A549 (cell line): ENCODE results near the gene KPNA6. TPM values are rescaled to one million over a fixed set of nuclear protein-coding genes. Genes with fewer than 3 reads are reported as not detected.
A peak's percentile ranks its signal among the peaks of the same experiment; 100 is the strongest.
"Not testable (repeated sequence)": the region's sequence is repeated elsewhere in the genome, so short reads cannot be mapped to it uniquely, and the experiment has no call there.

ENCODE experiments used
- ATAC-seq, 2 experiments: fragments of 200-7000 bp in 1 of 2; fragments of >200 bp in 1 of 2; cut with Nextera tagmentation in 1 of 2; cut with Tn5 transposase in 1 of 2; 3 replicates each; pipeline versions ENCODE4 v1.8.0 to v1.9.1; 2018 to 2020; ENCODE audit warnings: mild to moderate bottlenecking in 1 of 2, moderate library complexity in 1 of 2
- CTCF ChIA-PET: fragments of 300-600 bp; sonication (Branson Sonifier 250); formaldehyde crosslinking; extraction: SDS; loops from one replicate; lab custom pipeline; 2021; ENCODE audit warnings: antibody characterized with exemption, inconsistent platforms; lab: Yijun Ruan, JAX
- POLR2A ChIA-PET: fragments of 350-600 bp; formaldehyde crosslinking; extraction: SDS; loops from one replicate; lab custom pipeline; 2021; ENCODE audit warnings: antibody characterized with exemption, inconsistent platforms; lab: Yijun Ruan, JAX
- DNase-seq, 2 experiments: peaks; one replicate each; pipeline versions ENCODE4 v3.0.0 to v3.0.0-alpha.2; 2011 to 2016; ENCODE audit warnings: low read depth in 1 of 2, low spot score in 1 of 2
- FAIRE-seq: peaks from 2 replicates; lab custom pipeline; 2011; peaks lifted over from hg19 to GRCh38; lab: Jason Lieb, UNC
- H3K27ac ChIP-seq, 2 experiments: fragments of >200 bp; sonication (Bioruptor Twin); formaldehyde crosslinking; 3 replicates each; pipeline ENCODE4 v1.5.1; 2016 to 2017
- H3K4me1 ChIP-seq: fragments of >200 bp; sonication (Bioruptor Twin); formaldehyde crosslinking; 3 replicates; pipeline ENCODE4 v1.6.1; 2016
- H3K4me2 ChIP-seq: fragments of >200 bp; sonication (Bioruptor Twin); formaldehyde crosslinking; 3 replicates; pipeline ENCODE4 v1.6.1; 2016
- H3K4me3 ChIP-seq: fragments of >200 bp; sonication (Bioruptor Twin); formaldehyde crosslinking; 3 replicates; pipeline ENCODE4 v1.5.1; 2016
- H3K9me3 ChIP-seq: fragments of >200 bp; sonication (Bioruptor Twin); formaldehyde crosslinking; 3 replicates; pipeline ENCODE4 v1.6.1; 2016
- ATOH8 ChIP-seq: fragments of 250-450 bp; sonication (Bioruptor Pico); IDR thresholded peaks from 2 replicates; pipeline ENCODE4 v1.5.0; 2020; ENCODE audit warnings: low read depth, mild to moderate bottlenecking, moderate library complexity
- CBX2 ChIP-seq: fragments of 200-600 bp; sonication (generic); IDR thresholded peaks from 2 replicates; pipeline ENCODE4 v1.6.1; 2016; ENCODE audit warnings: low read depth, mild to moderate bottlenecking, borderline replicate concordance
- CBX8 ChIP-seq: fragments of 200-600 bp; sonication (generic); IDR thresholded peaks from 2 replicates; pipeline ENCODE4 v1.6.1; 2016
- CEBPB ChIP-seq, 2 experiments: fragments of >200 bp in 1 of 2; sonication (Bioruptor Twin) in 1 of 2; formaldehyde crosslinking in 1 of 2; IDR thresholded peaks; 2 replicates each; pipeline ENCODE4 v1.6.1; 2012 to 2016
- CHD2 ChIP-seq: fragments of 150-350 bp; IDR thresholded peaks from 2 replicates; pipeline ENCODE4 v1.6.1; 2014; ENCODE audit warnings: low read length; ENCODE audit not compliant: partially characterized antibody
- E2F6 ChIP-seq: IDR thresholded peaks from 2 replicates; pipeline ENCODE4 v1.6.1; 2012; ENCODE audit warnings: low read depth, borderline replicate concordance
- ELK1 ChIP-seq: fragments of 150-350 bp; IDR thresholded peaks from 2 replicates; pipeline ENCODE4 v1.6.1; 2014; ENCODE audit warnings: low read depth, mild to moderate bottlenecking, low read length
- FOSB ChIP-seq: fragments of 250-450 bp; sonication (Bioruptor Pico); IDR thresholded peaks from 2 replicates; pipeline ENCODE4 v1.5.0; 2020; ENCODE audit warnings: mild to moderate bottlenecking, moderate library complexity
- FOSL2 ChIP-seq, 2 experiments: fragments of 450-650 bp in 1 of 2; fragments of >200 bp in 1 of 2; sonication (Bioruptor Twin) in 1 of 2; formaldehyde crosslinking; IDR thresholded peaks; 2 replicates each; pipeline versions ENCODE4 v1.5.0 to v1.6.1; 2016 to 2020; ENCODE audit warnings: mild to moderate bottlenecking in 1 of 2, moderate library complexity in 1 of 2
- FOXS1 ChIP-seq: fragments of 250-450 bp; sonication (Bioruptor Pico); IDR thresholded peaks from 2 replicates; pipeline ENCODE4 v1.5.0; 2020; ENCODE audit warnings: mild to moderate bottlenecking, moderate library complexity
- HOXA7 ChIP-seq: fragments of 250-450 bp; sonication (Bioruptor Pico); IDR thresholded peaks from 2 replicates; pipeline ENCODE4 v1.5.0; 2020; ENCODE audit warnings: mild to moderate bottlenecking, moderate library complexity
- JUN ChIP-seq, 2 experiments: fragments of >200 bp; sonication (Bioruptor Twin); formaldehyde crosslinking; IDR thresholded peaks; 2 replicates in 1 of 2; 3 replicates in 1 of 2; pipeline ENCODE4 v1.6.1; 2016 to 2017
- JUNB ChIP-seq: fragments of >200 bp; sonication (Bioruptor Twin); formaldehyde crosslinking; IDR thresholded peaks from 2 replicates; pipeline ENCODE4 v1.6.1; 2016
- NPAS2 ChIP-seq: fragments of 250-450 bp; sonication (Bioruptor Pico); IDR thresholded peaks from 2 replicates; pipeline ENCODE4 v1.8.0; 2022; ENCODE audit warnings: mild to moderate bottlenecking, moderate library complexity, borderline replicate concordance
- POLR2A ChIP-seq: IDR thresholded peaks from 2 replicates; pipeline ENCODE4 v1.6.1; 2012; ENCODE audit warnings: mild to moderate bottlenecking, low read length
- RAD21 ChIP-seq, 2 experiments: fragments of >200 bp in 1 of 2; sonication (Bioruptor Twin) in 1 of 2; formaldehyde crosslinking in 1 of 2; IDR thresholded peaks in 1 of 2; conservative IDR thresholded peaks in 1 of 2; 2 replicates in 1 of 2; 3 replicates in 1 of 2; pipeline ENCODE4 v1.6.1; 2012 to 2018; ENCODE audit warnings: inconsistent platforms in 1 of 2
- RNF2 ChIP-seq: fragments of 200-600 bp; sonication (generic); IDR thresholded peaks from 2 replicates; pipeline ENCODE4 v1.6.1; 2016; ENCODE audit warnings: low read depth, mild to moderate bottlenecking, antibody characterized with exemption, moderate library complexity, borderline replicate concordance
- SMC3 ChIP-seq: fragments of >200 bp; sonication (Bioruptor Twin); formaldehyde crosslinking; IDR thresholded peaks from 3 replicates; pipeline ENCODE4 v1.6.1; 2018; ENCODE audit warnings: inconsistent platforms
- USF2 ChIP-seq: fragments of 450-650 bp; IDR thresholded peaks from 2 replicates; pipeline ENCODE4 v1.6.1; 2014; ENCODE audit warnings: antibody characterized with exemption
- ZNF302 ChIP-seq: fragments of 250-450 bp; sonication (Bioruptor Pico); IDR thresholded peaks from 2 replicates; pipeline ENCODE4 v1.9.0; 2021; ENCODE audit warnings: inconsistent platforms, mild to moderate bottlenecking, moderate library complexity
- WGBS: methylation state at CpG from one replicate; pipeline ENCODE4 v1.1.6; 2017; ENCODE audit errors: missing lambda C conversion rate; 5-methylcytosine and 5-hydroxymethylcytosine counted together
- polyA plus RNA-seq, 4 experiments: library from polyadenylated mRNA; depleted of rRNA in 3 of 4; stranded (reverse); fragments of >200 nt; fragmentation: RNase III in 1 of 4; extraction: RNeasy Plus Mini Kit Qiagen cat#74134 plus additional on column Dnase treatment in 1 of 4; gene quantifications; 2 replicates in 3 of 4; 3 replicates in 1 of 4; pipeline ENCODE4 v1.2.3, GENCODE V29; 2011 to 2017

Gene KPNA6
- polyA plus RNA-seq, 2 of the 4 experiments (the other 2 are of a cell fraction) = 15.9 to 24.3 TPM

- ChIA-PET CTCF (interaction anchor here (1.3 kb wide), 1 partner anchor 9 kb away, joined by 3 read pairs; no protein-coding TSS in a partner anchor), POLR2A (no interaction called here)
- H3K4me1 ChIP-seq = peaks cover 35% of the 10 kb centered on the region
- H3K27ac ChIP-seq = no peak overlapping the region
- 92% methylated on average over 5 of the region's 5 CpGs for WGBS
- DNase-seq (no peak), FAIRE-seq (no peak), ATAC-seq (no peak)
- TF ChIP-seq FOSB (no peak), JUN (IDR thresholded peaks at IDR 0.05) (no peak)
- H3K4me2 ChIP-seq = no peak overlapping the region
- no peaks in the 10 kb centered on the region for H3K9me3 ChIP-seq
- no peak overlapping the region for H3K4me3 ChIP-seq
These were observed 29.3 kb downstream of the KPNA6 start for GRCh38 chr1:32137111-32137510.

- FAIRE-seq = no peak
- peak; percentile 21 to 39 for DNase-seq
- Histone ChIP-seq H3K4me1 (peaks cover 36% of the 10 kb centered on the region), H3K4me3 (no peak overlapping the region), H3K27ac (peak overlapping the region; percentile 7 to 47; a peak in 3 of 6 replicates), H3K4me2 (peak overlapping the region; percentile 74), H3K9me3 (no peaks in the 10 kb centered on the region)
- ATAC-seq = peak in 1 of 2 experiments; percentile 63; a peak in 3 of 6 replicates
- ChIA-PET CTCF (no interaction called here), POLR2A (interaction anchor here (1.5 kb wide), 1 partner anchor 40 kb away, joined by 4 read pairs; the partner anchor contains the start of gene TXLNA)
- WGBS = 4% methylated on average over 5 of the region's 5 CpGs
- TF ChIP-seq FOXS1 (CRISPR knock-in tag) = no peak
- TF ChIP-seq FOSL2 (IDR thresholded peaks at IDR 0.05) = no peak
- TF ChIP-seq FOSL2 (CRISPR knock-in tag; IDR thresholded peaks at IDR 0.05) = peak; percentile 64
These were observed 31.1 kb downstream of the KPNA6 start for GRCh38 chr1:32138965-32139364.

GRCh38 chr1:32142446-32143301 is 34.8 kb downstream of the KPNA6 start:
- POLR2A ChIA-PET = interaction anchor here (1.2 to 1.3 kb wide), 2 partner anchors 35 to 37 kb away, joined by 5 to 7 read pairs; partner anchors contain the start of genes KPNA6 and TXLNA
- no peak for FAIRE-seq
- DNase-seq = peak; percentile 75 to 78
- Histone ChIP-seq H3K4me1 (peaks cover 34% of the 10 kb centered on the region), H3K27ac (peak overlapping the region in 1 of 2 experiments; percentile 45; a peak in 1 of 6 replicates), H3K4me2 (peak overlapping the region; percentile 66), H3K9me3 (no peaks in the 10 kb centered on the region), H3K4me3 (no peak overlapping the region)
- TF ChIP-seq NPAS2 (CRISPR knock-in tag) (no peak), RNF2 (no peak), POLR2A (no peak), FOSB (no peak), HOXA7 (CRISPR knock-in tag) (no peak), ZNF302 (CRISPR knock-in tag) (no peak), ELK1 (no peak), E2F6 (no peak), RAD21 (conservative IDR thresholded peaks at IDR 0.05 in 1 of 2, IDR thresholded peaks at IDR 0.05 in 1 of 2) (no peak), SMC3 (no peak), CEBPB (IDR thresholded peaks at IDR 0.05) (no peak), CHD2 (no peak), JUNB (no peak), FOXS1 (CRISPR knock-in tag) (no peak), ATOH8 (CRISPR knock-in tag) (no peak), USF2 (no peak), CBX2 (no peak), CBX8 (no peak)
- ATAC-seq = peak; percentile 91 to 96
- 51% methylated on average over 5 of the region's 6 CpGs for WGBS
- CTCF ChIA-PET = interaction anchor here (0.7 kb wide), 1 partner anchor 19 kb away, joined by 3 read pairs; no protein-coding TSS in a partner anchor

GRCh38 chr1:32143302-32143695 is 35.4 kb downstream of the KPNA6 start:
- H3K4me1 ChIP-seq = peaks cover 33% of the 10 kb centered on the region
- H3K27ac ChIP-seq, H3K4me3 ChIP-seq, H3K4me2 ChIP-seq, CTCF ChIA-PET, DNase-seq, FAIRE-seq, H3K9me3 ChIP-seq, ATAC-seq: not testable (repeated sequence)
- WGBS = 94% methylated on average over 4 of the region's 4 CpGs
- POLR2A ChIA-PET = interaction anchor here (1.2 kb wide), 1 partner anchor 36 kb away, joined by 7 read pairs; the partner anchor contains the start of gene TXLNA
